Measurements from ENCODE around the gene GPR27.

DNA sequence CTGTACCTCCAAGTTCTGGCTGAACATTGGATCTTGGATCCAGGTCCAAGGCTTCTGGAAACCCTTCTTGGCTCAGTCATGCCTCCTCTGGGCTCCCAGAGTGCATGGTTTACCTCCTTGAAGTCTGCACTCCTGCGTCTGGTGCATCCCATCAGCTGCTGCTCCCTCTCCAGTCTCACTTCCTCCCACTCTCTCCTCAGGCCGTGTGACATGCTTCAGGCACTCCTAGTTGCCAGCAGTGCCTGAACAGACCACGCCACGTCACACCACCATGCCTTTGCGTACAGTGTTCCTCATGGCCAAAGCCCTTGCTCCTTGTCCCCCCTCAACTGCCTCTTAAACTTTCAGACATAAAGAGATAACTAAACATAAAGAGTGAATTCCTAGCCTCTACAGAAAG is 5.7 kb downstream of the GPR27 start:
- TF ChIP-seq, protein P1, sequence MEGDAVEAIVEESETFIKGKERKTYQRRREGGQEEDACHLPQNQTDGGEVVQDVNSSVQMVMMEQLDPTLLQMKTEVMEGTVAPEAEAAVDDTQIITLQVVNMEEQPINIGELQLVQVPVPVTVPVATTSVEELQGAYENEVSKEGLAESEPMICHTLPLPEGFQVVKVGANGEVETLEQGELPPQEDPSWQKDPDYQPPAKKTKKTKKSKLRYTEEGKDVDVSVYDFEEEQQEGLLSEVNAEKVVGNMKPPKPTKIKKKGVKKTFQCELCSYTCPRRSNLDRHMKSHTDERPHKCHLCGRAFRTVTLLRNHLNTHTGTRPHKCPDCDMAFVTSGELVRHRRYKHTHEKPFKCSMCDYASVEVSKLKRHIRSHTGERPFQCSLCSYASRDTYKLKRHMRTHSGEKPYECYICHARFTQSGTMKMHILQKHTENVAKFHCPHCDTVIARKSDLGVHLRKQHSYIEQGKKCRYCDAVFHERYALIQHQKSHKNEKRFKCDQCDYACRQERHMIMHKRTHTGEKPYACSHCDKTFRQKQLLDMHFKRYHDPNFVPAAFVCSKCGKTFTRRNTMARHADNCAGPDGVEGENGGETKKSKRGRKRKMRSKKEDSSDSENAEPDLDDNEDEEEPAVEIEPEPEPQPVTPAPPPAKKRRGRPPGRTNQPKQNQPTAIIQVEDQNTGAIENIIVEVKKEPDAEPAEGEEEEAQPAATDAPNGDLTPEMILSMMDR (conservative IDR thresholded peaks at IDR 0.05; ENCODE audit: low read depth, low read length) = no peak
- TF ChIP-seq EZH2 (IDR thresholded peaks at IDR 0.05; ENCODE audit: low read length, unreplicated experiment) = no peak

Measured in PC-3 (cell line).